GOT3 (cell line): ENCODE measurements around the gene PYGL.
"Not testable (repeated sequence)": the region's sequence is repeated elsewhere in the genome, so short reads cannot be mapped to it uniquely, and the experiment has no call there.

Experiments
- DNase-seq: peaks from one replicate; lab custom pipeline; 2025; ENCODE audit warnings: mixed read lengths; lab: John Stamatoyannopoulos, UW

Gene PYGL

DNA sequence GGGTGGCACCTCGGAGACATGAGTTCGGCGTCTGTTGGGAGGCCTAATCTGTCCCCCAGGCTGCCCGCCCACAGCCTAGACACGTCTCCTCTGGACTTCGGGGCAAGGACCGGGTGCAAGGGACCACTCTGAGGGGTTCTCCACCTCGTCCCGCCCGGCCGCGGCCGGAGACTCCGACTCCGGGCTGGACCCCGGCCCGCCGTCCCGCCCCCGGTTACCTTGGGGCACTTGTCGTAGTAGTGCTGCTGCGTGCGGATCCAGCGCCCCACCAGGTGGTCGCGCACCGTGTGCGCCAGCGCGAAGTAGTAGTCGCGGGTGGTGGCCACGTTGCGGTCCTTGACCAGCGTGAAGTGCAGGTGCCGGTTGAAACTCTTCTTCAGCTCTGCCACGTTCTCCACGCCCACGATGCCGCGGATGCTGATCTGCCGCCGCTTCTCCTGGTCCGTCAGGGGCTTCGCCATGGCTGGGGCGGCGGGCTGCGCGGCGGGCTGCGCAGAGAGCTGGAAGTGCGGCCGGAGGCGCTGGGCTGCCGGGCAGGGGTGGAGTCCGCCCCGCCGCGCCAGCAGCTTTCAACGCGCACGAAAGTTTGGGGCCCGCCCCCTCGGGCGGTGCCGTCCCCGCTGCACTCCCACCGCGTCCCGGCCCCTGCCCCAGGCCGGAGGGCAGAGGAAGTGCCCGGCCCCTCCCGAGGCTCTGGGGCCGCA, at the start of gene PYGL:
PYGL (minus strand) TSS at position 541 of the 704 bp plus-strand sequence; CDS start at position 461, 80 bp downstream.
- DNase-seq, result no peak

DNA sequence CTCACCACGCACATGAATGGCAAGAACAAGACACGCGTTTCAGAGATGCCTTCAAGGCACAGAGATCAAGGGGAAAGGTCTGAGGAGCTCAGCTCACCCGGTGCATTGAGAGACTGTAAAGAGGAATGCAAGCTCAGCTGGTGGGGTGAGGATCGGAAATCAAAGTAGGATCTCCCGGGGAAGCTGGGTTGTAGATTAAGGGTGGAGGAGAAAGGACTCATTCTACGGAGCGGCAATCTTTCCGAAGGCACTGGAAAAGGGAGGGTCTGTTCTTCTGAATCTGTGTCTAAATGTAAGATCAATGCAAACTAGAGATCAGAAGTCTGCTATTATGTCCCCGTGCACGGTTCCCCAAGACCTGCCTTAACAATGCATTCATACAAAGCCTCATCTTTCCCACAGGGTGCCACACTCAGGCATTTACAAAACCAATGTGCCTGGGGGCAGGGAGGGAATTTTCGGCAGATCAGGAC, 41.6 kb upstream of the PYGL start:
- no peak for DNase-seq

GRCh38 chr14:50985124-50985858, 41.0 kb upstream of the PYGL start:
- DNase-seq, result no peak

- no peak for DNase-seq
These were observed 39.9 kb upstream of the PYGL start for GRCh38 chr14:50984036-50984710.

DNA sequence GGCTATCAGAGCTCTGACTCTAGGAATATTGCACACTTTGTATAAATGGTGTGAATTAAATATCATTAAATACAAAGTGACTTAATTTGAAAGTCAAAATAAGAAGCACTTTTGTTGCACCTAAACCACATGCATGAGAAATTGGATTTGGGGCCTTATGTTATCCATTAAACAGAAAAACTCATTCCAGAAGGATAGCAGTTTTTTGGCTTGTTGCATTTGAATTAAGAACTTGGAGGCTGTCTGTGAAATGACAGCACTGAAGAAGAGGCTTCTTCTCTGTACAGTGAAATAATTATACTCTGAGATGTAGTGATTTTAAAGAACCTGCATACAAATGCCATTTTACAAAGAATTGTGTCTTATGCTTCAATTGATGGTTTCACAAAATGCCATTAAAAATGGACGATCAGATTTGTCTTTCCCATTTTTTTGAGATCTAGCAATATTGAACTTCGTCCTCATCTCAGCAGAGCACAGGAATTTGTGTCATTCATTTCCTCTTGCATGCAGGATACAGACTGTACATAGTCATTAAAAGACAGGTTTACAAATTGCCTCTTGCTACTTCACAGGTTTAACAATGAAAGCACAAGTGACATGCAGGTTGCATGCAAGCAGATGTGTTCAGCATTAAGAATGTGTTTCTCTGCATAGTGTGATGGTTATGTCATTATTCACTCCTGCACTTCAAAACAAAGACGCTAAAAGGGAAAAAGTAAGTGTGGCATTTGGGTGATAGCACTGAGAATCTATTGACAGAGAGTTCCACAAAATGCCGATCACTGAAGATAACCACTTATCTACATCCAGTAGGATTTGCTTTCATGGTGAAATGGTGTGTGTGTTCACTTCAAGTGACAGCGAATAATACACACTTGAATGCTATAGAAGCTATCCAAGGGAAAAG, 35.9 kb upstream of the PYGL start:
- DNase-seq, result no peak

DNA sequence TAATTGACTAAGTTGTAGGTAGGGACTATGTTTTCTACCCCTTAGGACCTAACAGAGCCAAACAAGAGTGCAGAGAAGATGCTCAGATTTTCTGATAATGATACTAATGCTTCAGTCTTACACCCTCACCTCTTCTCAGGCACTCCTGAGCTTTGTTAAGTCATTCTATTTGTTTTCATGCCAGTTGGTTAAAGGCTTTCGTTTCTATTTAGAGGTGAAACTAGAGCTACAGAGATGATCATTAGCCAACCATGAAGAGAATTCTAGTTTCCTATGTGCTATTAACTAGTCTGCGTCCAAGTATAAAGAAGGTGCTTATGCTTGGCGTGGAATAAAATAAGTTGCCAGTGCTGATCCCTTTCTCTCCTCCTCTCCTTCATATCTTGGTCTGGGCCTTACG, 34.6 kb upstream of the PYGL start:
- no peak for DNase-seq

GRCh38 chr14:50978529-50978871, 34.2 kb upstream of the PYGL start:
- no peak for DNase-seq

DNA sequence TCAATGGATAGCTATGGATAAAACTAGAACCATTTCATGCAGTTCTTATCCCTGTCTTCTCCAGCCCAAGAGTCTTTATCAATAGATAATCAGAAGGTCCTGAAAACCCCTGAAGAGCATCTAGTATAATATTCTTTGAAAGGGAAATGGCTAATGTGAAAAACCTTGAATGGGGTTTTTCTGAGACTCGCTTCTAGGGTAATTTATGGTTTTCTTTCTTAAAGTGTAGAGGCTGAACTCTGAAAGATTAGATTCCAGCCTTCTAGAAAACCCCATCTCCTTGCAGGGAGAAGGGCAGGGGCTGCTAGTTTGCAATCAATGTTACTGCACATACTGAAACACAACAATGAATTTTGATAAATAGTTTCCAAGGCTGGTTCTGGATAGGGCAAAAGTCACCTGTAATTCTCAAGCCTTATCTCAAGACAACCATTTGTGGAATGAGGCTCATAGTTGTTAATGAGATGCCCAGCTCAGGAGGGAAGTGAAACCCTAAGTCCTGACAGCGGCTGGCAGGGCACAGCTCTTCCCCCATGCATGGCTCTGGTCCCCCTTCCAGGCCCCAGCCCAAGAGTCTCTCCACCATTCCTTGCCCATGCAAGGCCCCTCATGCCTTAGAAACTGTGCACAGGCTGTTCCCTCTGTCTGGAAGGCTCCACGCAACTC, 33.7 kb upstream of the PYGL start:
- DNase-seq, result no peak

GRCh38 chr14:50974118-50974517, 29.8 kb upstream of the PYGL start:
- DNase-seq, result no peak

GRCh38 chr14:50972734-50973133, 28.5 kb upstream of the PYGL start:
- DNase-seq, result no peak

DNA sequence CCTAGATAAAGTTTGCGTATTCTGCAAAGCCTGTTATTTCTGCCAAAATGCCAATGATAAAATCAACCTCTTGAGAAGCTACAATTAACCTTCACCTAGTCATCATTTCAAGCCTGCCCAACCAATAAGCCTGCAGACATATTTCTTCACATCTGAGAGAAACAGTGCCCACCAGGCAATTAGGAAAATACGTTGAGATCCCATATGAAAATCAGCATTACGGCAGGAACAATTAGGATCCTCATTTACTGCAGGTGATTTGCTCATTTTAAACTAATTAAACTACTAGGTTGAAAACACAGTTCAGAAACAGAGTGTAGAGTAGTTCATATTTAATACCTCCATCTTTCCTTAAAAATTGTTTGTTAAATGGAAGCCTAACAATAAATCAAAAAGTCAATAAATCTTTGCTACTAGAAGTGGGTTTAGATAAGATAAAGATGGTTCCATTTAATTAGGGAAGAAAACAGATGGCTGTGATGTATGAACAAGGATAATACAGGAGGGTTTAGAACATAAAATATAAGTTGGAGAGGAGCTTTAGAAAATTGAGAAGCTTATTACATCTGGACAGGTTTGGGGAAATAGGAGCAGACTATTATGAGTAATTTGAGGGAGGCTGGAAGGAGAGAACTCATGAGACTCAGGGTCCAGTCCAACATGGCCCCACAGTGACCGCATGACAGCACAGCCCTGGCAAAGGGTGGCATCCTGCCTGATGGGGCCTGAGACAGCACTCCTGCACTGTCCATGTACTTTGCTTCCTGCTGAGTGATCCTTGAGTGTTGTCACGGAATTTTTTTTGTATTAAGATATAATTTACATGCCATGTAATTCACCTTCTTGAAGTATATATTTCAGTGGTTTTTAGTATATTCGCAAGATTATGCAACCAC, 26.9 kb upstream of the PYGL start:
- no peak for DNase-seq

DNA sequence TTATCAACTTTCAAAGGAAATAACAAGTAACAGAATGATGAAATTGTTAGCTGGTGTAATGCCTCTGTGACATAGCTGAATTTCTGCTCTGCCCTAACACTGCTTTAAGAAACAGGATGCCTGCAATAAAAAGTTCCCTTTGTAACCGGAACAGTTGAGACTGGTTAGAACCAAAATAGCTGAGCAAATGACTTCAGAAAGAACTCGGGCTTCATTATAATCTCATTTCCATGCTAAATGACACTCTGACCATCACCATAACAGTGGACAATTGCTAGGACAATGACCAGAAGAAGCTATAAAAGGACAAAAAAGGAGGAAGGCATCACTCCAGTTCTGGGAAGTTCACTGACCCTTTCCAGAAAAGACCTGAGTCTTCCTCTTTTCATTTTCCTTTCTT, 23.5 kb upstream of the PYGL start:
- no peak for DNase-seq

GRCh38 chr14:50967103-50967502, 22.8 kb upstream of the PYGL start:
- DNase-seq, result no peak

- DNase-seq, result no peak
These were observed 20.6 kb upstream of the PYGL start for GRCh38 chr14:50964683-50965390.

DNA sequence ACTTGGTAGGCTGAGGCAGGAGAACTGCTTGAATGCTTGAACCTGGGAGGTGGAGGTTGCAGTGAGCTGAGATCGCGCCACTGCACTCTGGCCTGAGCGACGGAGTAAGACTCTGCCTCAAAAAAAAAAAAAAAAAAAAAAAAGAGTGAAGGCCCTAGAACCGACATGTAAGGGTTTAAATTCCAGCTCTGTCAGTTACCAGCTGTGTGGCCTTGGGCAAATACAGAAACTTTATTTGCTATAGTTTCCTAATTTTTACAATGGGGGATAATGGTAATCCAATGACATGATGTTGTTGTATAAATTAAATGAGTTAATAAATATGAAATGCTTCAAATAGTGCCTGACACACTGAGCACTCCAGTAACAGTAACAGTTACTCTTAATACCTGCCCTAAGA, 19.6 kb upstream of the PYGL start:
- no peak for DNase-seq

DNA sequence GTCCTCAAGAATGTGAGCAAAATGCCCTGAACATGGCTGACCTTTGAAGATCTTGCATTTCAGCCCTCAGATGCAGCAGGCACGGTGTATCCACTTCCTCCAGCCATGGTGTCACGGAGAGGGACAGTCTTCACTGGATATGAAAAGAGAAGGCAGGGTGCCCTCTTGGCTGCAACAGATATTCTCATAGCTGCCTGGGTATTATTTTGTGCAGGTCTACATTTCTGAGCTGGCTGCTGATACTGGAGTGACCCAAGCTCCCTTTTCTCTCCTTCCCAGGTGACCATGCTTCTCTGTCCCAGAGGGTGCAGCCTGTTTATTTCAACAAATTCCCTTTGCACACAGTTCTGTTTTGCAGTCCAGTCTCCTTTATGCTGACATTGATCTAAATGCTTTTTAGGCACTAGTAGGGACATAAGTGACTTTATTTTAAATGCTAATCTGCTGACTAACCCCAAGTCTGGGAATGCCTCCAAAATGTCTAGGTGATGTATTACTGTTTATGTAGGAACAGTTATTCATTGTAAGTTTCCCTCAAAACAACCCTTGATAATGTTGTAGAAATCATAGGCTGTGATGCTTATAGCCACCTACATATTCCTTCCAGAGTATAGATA, 17.4 kb upstream of the PYGL start:
- DNase-seq, result no peak

- DNase-seq, result no peak
These were observed 13.0 kb upstream of the PYGL start for GRCh38 chr14:50957296-50957695.

DNA sequence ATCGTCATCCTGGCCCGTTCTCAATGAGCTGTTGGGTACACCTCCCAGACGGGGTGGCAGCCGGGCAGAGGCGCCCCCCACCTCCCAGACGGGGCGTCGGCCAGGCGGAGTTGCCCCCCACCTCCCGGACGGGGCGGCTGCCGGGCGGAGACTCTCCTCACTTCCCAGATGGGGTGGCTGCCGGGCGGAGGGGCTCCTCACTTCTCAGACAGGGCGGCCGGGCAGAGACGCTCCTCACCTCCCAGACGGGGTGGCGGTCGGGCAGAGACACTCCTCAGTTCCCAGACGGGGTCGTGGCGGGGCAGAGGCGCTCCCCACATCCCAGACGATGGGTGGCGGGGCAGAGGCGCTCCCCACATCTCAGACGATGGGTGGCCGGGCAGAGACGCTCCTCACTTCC, 12.1 kb upstream of the PYGL start:
- DNase-seq, result not testable (repeated sequence)

- peak; percentile 35 for DNase-seq
These were observed 11.2 kb upstream of the PYGL start for GRCh38 chr14:50955373-50956043.
